OCI-LY3 (cell line): ENCODE results near the gene IQCM.

Experiments
- H2AFZ ChIP-seq: fragments of 200-600, 300-600 bp; shearing (Covaris generic); 2 replicates; pipeline ENCODE4 v1.6.0; 2014; ENCODE audit warnings: antibody characterized with exemption, low read depth, low read length
- H3K27ac ChIP-seq: fragments of 200-600, 300-600 bp; sonication (generic); 2 replicates; pipeline ENCODE4 v1.5.1; 2014; ENCODE audit warnings: mild to moderate bottlenecking, low read length, moderate library complexity, mixed read lengths
- H3K27me3 ChIP-seq: fragments of 200-600, 300-600 bp; sonication (generic); 2 replicates; pipeline ENCODE4 v1.6.1; 2014; ENCODE audit warnings: low read depth, low read length, mixed read lengths
- H3K36me3 ChIP-seq: fragments of 200-600, 300-600 bp; sonication (generic); replicated peaks from 2 replicates; pipeline ENCODE3; 2014; ENCODE audit warnings: low read depth, low read length, mixed read lengths
- H3K4me1 ChIP-seq: fragments of 300-600, 200-600 bp; sonication (generic); 2 replicates; pipeline ENCODE4 v1.6.1; 2014; ENCODE audit warnings: low read length, mixed read lengths
- H3K4me2 ChIP-seq: fragments of 200-600, 300-600 bp; sonication (generic); 2 replicates; pipeline ENCODE4 v1.6.1; 2014; ENCODE audit warnings: low read length, mixed read lengths
- H3K4me3 ChIP-seq: fragments of 300-600, 200-600 bp; sonication (generic); 2 replicates; pipeline ENCODE4 v1.5.1; 2014; ENCODE audit warnings: antibody characterized with exemption, mild to moderate bottlenecking, low read length, moderate library complexity
- H3K79me2 ChIP-seq: fragments of 300-600, 200-600 bp; shearing (Covaris generic); 2 replicates; pipeline ENCODE4 v1.6.1; 2014; ENCODE audit warnings: mild to moderate bottlenecking, low read length, mixed read lengths
- H3K9ac ChIP-seq: fragments of 300-600, 200-600 bp; shearing (Covaris generic); 2 replicates; pipeline ENCODE4 v1.6.0; 2014; ENCODE audit warnings: mild to moderate bottlenecking, low read length, moderate library complexity
- H3K9me3 ChIP-seq: fragments of 200-600, 300-600 bp; shearing (Covaris generic); 2 replicates; pipeline ENCODE4 v1.6.1; 2014; ENCODE audit warnings: low read length, mixed read lengths; ENCODE audit not compliant: insufficient read depth
- H4K20me1 ChIP-seq: fragments of 200-600, 300-600 bp; sonication (generic); 2 replicates; pipeline ENCODE4 v1.6.1; 2016; ENCODE audit warnings: low read length, mixed read lengths; ENCODE audit not compliant: insufficient read depth
- CTCF ChIP-seq: fragments of 200-600, 300-600 bp; sonication (generic); IDR thresholded peaks from 2 replicates; pipeline ENCODE4 v1.5.1; 2014; ENCODE audit warnings: antibody characterized with exemption, low read length, low read depth
- EZH2phosphoT487 ChIP-seq: fragments of 200-600 bp; shearing (Covaris generic); IDR thresholded peaks from 2 replicates; pipeline ENCODE4 v1.6.1; 2018; ENCODE audit warnings: antibody characterized with exemption, mixed run types, low read depth

Gene IQCM

DNA sequence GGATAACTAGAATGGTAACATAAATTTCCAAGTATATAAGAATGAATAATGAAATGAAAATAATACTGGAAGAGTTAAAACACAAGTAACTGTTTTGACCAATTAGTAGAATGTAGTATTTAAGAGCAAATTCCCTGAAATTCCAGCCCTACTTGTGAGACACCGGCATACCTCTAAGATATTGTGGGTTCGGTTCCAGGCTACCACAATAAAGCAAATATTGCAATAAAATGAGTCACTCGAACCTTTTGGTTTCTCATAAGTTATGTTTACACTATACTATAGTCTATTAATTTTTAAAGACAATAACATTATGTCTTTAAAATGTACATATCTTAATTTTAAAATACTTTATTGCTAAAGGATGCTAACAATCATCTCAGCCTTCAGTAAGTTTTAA, 15.2 kb upstream of the IQCM start:
- no peak overlapping the region for H3K9ac ChIP-seq
- TF ChIP-seq CTCF (no peak), EZH2phosphoT487 (no peak)
- H3K4me1 ChIP-seq: no peaks in the 10 kb centered on the region
- H4K20me1 ChIP-seq: no peaks in the 10 kb centered on the region
- H2AFZ ChIP-seq: no peak overlapping the region
- H3K4me3 ChIP-seq: no peak overlapping the region
- H3K36me3 ChIP-seq: no peaks in the 10 kb centered on the region
- H3K27me3 ChIP-seq: no peaks in the 10 kb centered on the region
- H3K4me2 ChIP-seq: no peak overlapping the region
- no peaks in the 10 kb centered on the region for H3K9me3 ChIP-seq
- H3K27ac ChIP-seq: no peak overlapping the region
- no peaks in the 10 kb centered on the region for H3K79me2 ChIP-seq

- Histone ChIP-seq H4K20me1 (no peaks in the 10 kb centered on the region), H3K36me3 (no peaks in the 10 kb centered on the region), H2AFZ (0 out of 2 replicates have a peak overlapping the region, but pooled peaks have one; percentile 23), H3K27me3 (no peaks in the 10 kb centered on the region), H3K79me2 (no peaks in the 10 kb centered on the region), H3K9ac (no peak overlapping the region), H3K9me3 (no peaks in the 10 kb centered on the region), H3K4me3 (no peak overlapping the region), H3K4me1 (no peaks in the 10 kb centered on the region), H3K27ac (no peak overlapping the region), H3K4me2 (no peak overlapping the region)
- TF ChIP-seq EZH2phosphoT487 (no peak), CTCF (no peak)
These were observed 9.7 kb upstream of the IQCM start for GRCh38 chr4:149825336-149825735.

DNA sequence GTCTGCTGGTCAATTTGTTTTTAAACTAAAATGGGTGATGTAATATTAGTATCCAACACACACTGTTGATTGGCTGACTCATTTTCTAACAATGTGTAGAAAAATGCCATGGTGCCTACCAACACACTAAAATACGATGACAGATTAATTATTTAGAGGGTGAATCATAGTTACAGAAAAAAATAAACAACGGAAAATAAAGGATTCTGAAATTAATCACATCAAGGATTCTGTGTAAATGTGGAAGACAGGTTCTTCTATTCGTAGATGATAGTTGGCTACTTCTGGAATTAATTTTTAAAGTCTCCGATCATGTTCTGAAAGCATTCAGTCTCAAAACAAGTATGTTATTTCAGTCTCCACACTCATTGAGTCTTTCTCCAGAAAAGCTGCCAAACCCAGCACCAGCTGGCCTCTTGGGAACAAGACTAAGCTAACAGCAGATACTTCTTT, 8.2 kb upstream of the IQCM start:
- H3K4me3 ChIP-seq: no peak overlapping the region
- no peak overlapping the region for H3K27ac ChIP-seq
- H3K4me2 ChIP-seq: no peak overlapping the region
- H2AFZ ChIP-seq: no peak overlapping the region
- no peaks in the 10 kb centered on the region for H4K20me1 ChIP-seq
- no peak overlapping the region for H3K9ac ChIP-seq
- H3K79me2 ChIP-seq: no peaks in the 10 kb centered on the region
- H3K36me3 ChIP-seq: no peaks in the 10 kb centered on the region
- H3K4me1 ChIP-seq: no peaks in the 10 kb centered on the region
- no peaks in the 10 kb centered on the region for H3K27me3 ChIP-seq
- TF ChIP-seq CTCF (no peak), EZH2phosphoT487 (no peak)
- H3K9me3 ChIP-seq: no peaks in the 10 kb centered on the region

DNA sequence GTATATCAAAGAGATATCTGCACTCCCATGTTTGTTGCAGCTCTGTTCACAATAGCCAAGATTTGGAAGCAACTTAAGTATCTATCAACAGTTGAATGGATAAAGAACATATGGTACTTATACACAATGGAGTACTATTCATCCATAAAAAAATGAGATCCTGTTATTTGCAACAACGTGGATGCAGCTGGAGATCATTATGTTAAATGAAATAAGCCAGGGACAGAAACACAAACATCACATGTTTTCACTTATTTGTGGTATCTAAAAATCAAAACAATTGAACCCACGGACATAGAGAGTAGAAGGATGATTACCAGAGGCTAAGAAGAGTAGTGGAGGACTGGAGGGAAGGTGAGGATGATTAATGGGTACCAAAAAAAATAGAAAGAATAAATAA, 14.2 kb downstream of the IQCM start:
- H3K27ac ChIP-seq: no peak overlapping the region
- H3K4me3 ChIP-seq: no peak overlapping the region
- H3K36me3 ChIP-seq: no peaks in the 10 kb centered on the region
- peaks cover 6% of the 10 kb centered on the region; the same call in 1 of the 2 replicates for H3K9me3 ChIP-seq
- no peaks in the 10 kb centered on the region for H3K79me2 ChIP-seq
- no peaks in the 10 kb centered on the region for H3K27me3 ChIP-seq
- TF ChIP-seq CTCF (no peak), EZH2phosphoT487 (no peak)
- no peaks in the 10 kb centered on the region; the same call in 1 of the 2 replicates for H3K4me1 ChIP-seq
- H3K9ac ChIP-seq: no peak overlapping the region
- H3K4me2 ChIP-seq: no peak overlapping the region
- H2AFZ ChIP-seq: no peak overlapping the region
- no peaks in the 10 kb centered on the region for H4K20me1 ChIP-seq
